Coronary artery (tissue), 2 donors: Measurements from ENCODE around the gene CENPF.

Experiments used
- DNase-seq: peaks from one replicate; pipeline ENCODE4 v3.0.0-alpha.2; 2017; ENCODE audit warnings: low spot score
- H3K27ac ChIP-seq, 2 donors: fragments of 200-600 bp; sonication (generic); one replicate each; pipeline ENCODE4 v1.5.1; 2016 to 2019
- H3K4me3 ChIP-seq: fragments of 200-600 bp; sonication (generic); 2 replicates; pipeline ENCODE4 v1.5.1; 2016; ENCODE audit warnings: mild to moderate bottlenecking, moderate library complexity
- CTCF ChIP-seq: fragments of 200-600 bp; sonication (generic); IDR thresholded peaks from one replicate; pipeline ENCODE4 v1.5.1; 2019; ENCODE audit warnings: antibody characterized with exemption

CENPF gene, protein sequence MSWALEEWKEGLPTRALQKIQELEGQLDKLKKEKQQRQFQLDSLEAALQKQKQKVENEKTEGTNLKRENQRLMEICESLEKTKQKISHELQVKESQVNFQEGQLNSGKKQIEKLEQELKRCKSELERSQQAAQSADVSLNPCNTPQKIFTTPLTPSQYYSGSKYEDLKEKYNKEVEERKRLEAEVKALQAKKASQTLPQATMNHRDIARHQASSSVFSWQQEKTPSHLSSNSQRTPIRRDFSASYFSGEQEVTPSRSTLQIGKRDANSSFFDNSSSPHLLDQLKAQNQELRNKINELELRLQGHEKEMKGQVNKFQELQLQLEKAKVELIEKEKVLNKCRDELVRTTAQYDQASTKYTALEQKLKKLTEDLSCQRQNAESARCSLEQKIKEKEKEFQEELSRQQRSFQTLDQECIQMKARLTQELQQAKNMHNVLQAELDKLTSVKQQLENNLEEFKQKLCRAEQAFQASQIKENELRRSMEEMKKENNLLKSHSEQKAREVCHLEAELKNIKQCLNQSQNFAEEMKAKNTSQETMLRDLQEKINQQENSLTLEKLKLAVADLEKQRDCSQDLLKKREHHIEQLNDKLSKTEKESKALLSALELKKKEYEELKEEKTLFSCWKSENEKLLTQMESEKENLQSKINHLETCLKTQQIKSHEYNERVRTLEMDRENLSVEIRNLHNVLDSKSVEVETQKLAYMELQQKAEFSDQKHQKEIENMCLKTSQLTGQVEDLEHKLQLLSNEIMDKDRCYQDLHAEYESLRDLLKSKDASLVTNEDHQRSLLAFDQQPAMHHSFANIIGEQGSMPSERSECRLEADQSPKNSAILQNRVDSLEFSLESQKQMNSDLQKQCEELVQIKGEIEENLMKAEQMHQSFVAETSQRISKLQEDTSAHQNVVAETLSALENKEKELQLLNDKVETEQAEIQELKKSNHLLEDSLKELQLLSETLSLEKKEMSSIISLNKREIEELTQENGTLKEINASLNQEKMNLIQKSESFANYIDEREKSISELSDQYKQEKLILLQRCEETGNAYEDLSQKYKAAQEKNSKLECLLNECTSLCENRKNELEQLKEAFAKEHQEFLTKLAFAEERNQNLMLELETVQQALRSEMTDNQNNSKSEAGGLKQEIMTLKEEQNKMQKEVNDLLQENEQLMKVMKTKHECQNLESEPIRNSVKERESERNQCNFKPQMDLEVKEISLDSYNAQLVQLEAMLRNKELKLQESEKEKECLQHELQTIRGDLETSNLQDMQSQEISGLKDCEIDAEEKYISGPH (N-terminal part only)

GRCh38 chr1:214602764-214603657, at the start of gene CENPF:
Gene CENPF (plus strand): TSS chr1:214603195. CDS start chr1:214613755, 10,560 bp downstream.
- TF ChIP-seq CTCF = no peak
- peak; percentile 98 for DNase-seq
- Histone ChIP-seq H3K4me3 (peak within 1 kb of the TSS; percentile 89), H3K27ac (no peak within 1 kb of the TSS)

DNA sequence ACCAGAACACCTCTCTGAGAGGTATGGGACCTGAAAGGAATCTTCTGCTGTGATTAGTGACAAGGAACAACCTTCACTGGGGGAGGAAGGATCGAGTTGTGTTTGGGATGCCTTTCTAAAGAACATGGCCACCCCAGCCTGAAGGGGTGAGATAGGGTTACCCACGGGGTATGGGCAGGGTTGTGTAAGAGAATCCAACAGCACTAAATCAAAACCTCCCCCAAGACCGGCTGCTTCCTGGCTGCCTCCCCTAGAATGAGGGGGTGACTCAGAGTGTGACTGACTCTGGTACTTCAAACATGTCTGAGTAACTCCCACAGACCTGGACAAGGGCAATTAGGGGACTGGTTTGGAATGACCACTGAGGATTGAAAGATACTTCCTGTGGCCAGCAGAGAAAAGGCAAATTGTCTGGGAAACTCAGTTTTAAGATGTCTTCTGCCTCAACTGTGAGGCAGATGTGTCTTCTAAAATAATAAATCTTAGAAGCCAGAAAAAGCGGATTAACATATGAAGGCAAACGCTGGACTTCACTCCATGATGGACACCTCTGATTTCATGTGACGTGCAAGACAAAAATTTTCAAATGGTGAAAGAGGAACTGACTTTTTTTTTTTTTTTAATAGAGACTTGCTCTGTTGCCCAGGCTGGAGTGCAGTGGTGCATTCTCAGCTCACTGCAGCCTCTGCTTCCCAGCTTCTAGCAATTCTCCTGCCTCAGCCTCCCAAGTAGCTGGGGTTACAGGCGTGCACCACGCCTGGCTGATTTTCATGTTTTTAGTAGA, 44.9 kb upstream of the CENPF start:
- no peak for TF ChIP-seq CTCF
- no peak for DNase-seq
- Histone ChIP-seq H3K4me3 (no peak overlapping the region), H3K27ac (no peak overlapping the region)

GRCh38 chr1:214563881-214564280, 39.1 kb upstream of the CENPF start:
- no peak for TF ChIP-seq CTCF
- no peak overlapping the region for H3K4me3 ChIP-seq
- H3K27ac ChIP-seq = no peak overlapping the region
- no peak for DNase-seq

DNA sequence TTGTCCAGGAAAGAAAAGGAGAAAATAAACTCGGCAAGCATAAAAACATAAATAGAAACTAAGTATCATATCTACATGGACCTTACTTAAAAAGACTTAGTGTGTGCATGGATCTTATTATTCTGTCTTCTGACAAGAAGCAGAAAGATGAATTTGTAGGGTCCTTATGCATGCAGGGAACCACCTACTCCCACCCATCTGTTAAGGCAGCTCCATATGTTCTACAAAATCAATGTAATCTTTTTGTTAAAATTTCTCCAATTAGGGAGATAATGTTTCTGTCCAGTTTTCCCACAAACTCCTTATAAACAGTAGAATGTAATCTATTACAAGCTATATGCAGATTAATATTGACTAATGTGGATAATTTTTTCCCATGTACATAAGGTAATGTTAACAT, 37.7 kb upstream of the CENPF start:
- no peak overlapping the region for H3K27ac ChIP-seq
- H3K4me3 ChIP-seq = no peak overlapping the region
- TF ChIP-seq CTCF = no peak
- DNase-seq = no peak

- DNase-seq = no peak
- H3K27ac ChIP-seq = no peak overlapping the region
- TF ChIP-seq CTCF = no peak
- H3K4me3 ChIP-seq = no peak overlapping the region
These were observed 36.6 kb upstream of the CENPF start for GRCh38 chr1:214566158-214567104.
